IPS-NIHi11 (cell line): ENCODE data around the gene ZNRF3.

ENCODE experiments used
- DNase-seq: peaks from one replicate; pipeline ENCODE4 v3.0.0; 2012; ENCODE audit warnings: mixed read lengths, low spot score

ZNRF3 gene

DNA sequence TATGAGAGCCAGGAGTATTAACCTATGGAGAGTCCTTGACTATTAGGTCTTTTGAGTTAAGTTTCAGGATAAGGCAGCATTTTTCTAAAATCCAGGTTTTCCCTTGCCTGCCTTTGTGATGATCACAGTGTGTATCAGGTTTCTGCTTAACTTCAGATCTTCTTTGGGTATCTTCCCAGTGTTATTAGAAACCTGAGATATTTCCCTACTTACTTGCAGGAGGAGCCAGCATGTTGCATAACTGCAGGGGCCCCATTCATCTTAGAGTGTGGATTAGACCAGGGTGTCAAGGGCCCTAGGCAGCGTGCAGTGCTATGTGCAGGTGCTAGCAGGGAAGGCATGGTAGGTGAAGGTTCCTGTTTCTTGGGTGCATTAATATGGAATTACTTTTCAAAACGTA lies 69.5 kb downstream of the ZNRF3 start:
- DNase-seq = no peak

DNA sequence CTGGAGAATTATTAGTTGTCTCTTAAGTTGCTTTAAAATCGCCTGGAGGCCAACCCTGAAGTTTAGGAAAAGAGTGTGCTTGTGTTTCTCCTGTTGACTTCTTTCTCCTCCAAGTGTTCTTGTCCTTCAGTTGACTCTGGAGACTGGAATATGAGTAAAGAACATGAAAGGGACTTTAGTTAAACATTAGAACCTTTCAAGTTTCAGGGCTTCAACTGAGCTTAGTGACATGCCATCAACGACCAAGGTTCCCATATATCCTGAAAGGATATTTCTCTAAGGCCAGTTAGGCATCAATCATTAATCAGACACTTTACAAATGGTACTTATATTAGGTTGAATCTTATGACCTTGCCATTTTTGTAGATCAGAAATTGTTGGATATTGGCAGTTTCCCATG lies 70.0 kb downstream of the ZNRF3 start:
- DNase-seq = no peak

DNA sequence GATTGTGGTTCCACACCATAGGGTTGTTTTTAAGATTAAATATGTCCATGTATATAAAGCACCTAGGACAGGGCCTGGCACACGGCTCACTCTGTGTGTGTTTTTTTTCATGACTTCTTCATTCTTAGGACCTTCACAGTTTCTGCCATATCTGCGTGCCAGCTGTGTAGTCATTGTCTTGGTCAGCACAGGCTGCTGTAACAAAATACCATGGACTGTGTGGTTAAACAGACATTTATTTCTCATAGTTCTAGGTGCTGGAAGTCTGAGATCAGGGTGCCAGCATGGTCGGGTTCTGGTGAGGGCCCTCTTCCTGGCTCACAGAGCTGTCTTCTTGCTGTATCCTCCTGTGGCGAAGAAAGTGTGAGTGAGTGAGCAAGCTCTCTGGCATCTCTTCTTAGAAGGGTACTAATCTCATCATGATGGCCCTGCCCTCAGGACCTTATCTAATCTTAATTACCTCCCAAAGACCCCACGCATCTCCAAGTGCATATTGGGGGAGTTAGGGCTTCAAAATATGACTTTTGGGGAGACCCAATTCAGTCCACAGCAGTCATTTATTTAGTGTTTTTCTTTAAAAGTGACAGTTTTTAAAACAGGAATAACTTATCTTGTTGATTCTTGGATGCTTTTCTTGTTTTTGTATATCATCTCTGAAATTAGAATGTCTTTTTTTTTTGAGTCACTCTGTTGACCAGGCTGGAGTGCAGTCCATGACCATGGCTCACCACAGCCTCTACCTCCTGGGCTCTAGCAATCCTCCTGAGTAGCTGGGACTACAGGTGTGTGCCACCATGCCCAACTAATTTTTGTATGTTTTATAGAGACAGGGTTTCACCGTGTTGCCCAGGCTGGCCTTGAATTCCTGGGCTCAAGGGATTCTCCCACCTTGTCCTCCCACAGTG lies 70.9 kb downstream of the ZNRF3 start:
- no peak for DNase-seq

DNA sequence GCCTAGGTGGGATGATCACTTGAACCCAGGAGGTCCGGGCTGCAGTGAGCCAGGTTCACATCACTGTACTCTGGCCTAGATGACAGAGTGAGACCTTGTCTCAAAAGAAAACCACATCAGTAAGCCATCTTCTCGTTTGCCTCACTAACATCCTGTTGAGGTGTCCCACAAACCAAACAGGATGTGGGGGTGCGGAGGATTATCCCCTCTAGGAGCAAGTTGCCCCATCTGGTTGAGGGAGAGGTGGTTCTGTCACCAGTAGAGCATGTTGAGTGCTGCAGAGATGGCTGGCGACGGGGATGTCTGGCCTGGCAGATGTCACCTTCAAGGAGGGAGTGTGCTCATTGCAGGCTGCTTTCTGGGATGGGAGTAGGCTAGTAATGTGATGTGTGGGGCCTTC lies 72.4 kb downstream of the ZNRF3 start:
- no peak for DNase-seq

GRCh38 chr22:28956506-28956905 lies 73.1 kb downstream of the ZNRF3 start:
- DNase-seq = no peak

GRCh38 chr22:28958611-28959010 lies 75.2 kb downstream of the ZNRF3 start:
- no peak for DNase-seq

GRCh38 chr22:28962042-28962554 lies 78.7 kb downstream of the ZNRF3 start:
- no peak for DNase-seq

DNA sequence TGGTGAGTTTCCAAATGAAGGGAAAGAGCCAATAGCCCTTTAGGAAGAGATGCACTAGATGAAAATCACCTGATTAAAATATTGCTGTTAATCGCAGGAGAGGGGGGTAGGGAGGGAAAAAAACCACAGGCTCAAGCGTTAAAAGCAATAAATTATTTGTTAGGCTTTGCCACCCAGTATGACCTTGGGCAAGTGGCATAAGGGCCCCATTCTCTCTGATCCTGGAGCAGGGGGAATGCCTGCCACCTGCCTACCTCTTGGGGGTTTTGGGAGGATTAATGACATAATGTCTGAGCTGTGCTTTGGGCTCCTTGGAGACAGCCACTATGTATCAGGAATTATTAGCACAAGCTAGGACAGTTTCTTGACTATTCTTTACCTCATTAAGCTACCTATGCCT lies 80.0 kb downstream of the ZNRF3 start:
- DNase-seq = no peak

DNA sequence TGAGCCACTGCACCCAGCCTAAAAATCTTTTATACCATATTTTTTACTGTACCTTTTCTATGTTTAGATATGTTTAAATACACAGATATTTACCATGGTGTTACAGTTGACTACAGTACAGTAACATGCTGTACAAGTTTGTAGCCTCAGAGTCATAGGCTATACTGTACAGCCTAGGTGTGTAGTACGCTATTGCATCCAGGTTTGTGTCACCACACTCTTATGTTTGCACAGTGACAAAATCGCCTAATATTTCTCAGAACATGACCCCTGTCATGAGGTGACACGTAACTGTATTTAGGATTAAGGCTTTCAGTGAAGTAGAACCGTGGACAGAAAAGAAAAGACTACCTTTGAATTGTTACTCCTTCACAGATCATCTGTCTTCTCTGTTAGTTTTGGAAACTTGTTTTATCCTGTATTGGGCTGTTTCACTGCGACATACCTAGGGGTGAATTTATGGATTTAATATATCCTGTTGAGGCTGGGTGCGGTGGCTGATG lies 83.8 kb downstream of the ZNRF3 start:
- no peak for DNase-seq

- DNase-seq = no peak
Measured at GRCh38 chr22:28967969-28968368, 84.6 kb downstream of the ZNRF3 start.

DNA sequence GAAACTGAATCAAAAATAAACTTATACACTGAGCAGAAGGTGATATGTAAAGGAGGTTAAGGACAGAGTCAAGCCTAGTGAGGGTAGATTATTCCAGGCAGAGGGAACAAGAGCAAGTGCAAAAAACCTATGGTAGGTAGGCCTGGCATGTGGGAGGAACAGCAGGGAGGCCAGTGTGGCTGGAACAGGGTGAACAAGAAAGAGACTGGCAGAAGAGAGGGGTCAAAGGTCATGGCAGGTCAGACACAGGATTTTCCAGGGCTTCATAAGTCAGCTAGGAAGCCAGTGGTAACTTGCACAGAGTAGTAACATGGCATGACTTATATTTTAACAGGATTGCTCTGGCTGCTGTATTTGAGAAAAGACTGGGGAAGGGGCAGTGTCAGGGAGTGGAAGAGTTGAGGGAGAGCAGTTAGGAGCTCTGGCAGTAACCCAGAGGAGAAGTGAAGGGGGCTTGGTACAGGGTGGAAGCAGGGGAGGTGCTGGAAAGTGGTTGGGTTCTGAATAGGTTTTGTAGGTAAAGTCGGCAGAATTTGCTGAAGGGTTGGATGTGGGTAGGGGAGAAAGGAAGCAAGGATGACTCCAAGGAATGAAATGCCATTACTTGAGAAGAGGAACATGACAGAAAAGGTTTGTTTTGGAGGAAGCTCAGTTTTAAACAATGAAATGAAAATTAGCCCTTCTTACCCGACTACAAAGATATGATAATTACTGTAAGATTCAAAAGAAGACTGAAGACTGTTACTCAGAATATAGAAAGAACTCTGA lies 86.2 kb downstream of the ZNRF3 start:
- DNase-seq = no peak

DNA sequence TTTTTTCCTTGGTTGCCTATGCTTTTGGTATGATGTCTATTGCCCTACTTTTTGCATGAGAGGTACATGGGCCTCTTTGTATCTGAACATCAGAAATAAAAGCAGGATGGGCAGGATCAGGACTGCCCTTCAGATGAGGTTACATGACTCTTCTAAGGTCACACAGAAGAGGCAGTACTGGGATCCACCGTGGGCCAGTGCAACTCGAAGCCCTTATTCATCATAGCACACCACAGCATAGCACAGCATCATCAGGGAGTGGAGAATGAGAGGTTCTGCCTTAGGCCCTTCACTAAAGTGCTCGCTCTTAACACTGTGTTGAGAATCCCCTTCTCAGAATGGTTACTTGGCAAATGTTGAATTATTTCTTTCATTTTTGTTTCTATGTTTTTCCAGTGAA lies 90.0 kb downstream of the ZNRF3 start:
- no peak for DNase-seq

- DNase-seq = no peak
Measured at GRCh38 chr22:28977060-28977459, 93.7 kb downstream of the ZNRF3 start.

DNA sequence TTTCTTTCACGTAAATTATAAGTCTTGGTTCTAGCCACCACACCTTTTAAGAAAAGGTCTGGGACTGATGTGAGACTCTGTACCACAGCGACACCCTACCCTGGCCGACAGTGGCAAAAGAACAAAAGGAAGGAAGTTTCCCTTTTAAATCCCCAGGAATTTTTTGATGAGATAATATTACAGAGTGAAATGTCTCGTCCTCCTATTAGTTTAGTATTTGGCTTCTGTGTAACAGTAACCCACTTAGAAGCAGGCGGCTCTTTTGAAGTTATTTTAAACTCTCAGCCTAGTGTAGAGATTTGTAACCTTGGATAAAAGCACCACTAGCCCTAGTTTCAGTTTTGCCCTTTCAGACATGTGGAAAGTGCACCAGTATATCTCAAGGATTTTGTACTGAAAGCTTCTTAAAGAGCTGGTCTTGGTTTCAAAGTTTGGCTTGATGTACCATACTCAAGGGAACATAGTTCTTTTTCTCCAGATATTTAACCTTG lies 94.2 kb downstream of the ZNRF3 start:
- no peak for DNase-seq

GRCh38 chr22:28978158-28978557 lies 94.8 kb downstream of the ZNRF3 start:
- no peak for DNase-seq

DNA sequence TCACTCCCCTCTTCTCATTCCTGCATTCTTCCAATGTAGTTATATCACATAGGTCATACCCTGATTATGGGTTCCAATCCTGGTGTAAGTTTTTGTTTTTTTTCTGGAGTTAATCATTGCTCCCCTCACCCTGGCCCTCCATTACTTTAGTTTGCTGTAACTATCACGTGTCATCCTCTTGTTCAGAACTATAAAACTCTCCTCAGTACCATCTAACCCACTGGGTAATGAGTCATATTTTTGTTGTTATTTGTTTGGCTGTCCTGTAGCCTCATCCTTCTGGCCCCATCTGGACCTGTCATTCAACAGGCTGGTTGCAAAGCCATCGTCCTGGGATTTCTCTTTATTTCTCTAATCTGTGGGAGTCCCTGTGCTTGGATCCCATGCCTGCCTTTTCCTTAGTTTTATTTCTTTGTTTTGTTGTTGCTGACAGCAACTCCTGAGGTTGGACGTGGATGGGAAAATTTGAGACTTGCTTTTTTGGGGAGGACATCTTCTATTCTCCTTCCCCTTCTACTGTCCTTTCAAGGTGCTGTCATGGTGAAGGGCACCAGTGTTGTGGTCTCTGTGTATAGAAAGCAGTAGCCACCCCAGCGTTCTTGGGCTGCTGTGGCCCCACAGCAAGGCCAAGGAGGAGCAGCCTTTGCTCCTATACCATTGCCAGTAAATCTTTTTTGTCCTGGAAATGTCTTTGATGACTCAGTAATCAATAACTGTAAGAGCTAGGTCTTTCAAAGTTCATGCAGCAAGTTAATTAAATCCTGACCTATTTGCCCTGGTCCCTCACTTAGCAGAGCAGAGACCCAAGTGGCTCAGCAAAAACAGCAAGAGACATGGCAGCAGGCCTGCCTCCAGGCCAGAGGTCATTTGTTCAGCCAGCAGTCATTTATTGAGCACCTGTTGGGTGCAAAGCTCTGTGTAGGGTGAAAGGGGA lies 95.8 kb downstream of the ZNRF3 start:
- no peak for DNase-seq

- DNase-seq = no peak
Measured at GRCh38 chr22:28980326-28980725, 97.0 kb downstream of the ZNRF3 start.

DNA sequence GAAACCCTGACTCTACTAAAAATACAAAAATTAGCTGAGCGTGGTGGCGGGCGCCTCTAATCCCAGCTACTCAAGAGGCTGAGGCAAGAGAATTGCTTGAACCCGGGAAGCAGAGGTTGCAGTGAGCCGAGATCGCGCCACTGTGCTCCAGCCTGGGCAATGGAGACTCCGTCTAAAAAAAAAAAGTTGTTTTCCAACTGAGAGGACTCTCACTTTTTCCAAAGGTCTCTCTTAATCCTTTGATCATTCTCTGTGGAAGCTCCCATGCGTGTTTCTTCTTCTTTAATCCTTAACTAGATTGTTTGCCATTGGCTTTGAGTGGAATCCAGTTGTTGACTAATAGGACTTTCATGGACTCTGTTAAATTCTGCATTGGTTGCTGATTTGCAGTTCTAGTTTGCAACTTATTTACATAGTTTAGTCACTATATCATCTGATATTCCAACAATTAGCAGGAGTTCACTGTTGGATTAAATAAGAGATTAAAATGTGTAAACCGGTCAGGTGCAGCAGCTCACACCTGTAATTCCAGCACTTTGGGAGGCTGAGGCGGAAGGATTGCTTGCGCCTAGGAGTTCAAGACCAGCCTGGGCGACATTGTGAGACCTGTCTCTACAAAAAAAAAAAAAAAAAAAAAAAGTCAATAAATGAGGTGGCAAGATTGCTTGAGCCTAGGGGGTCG lies 98.6 kb downstream of the ZNRF3 start:
- DNase-seq = no peak

GRCh38 chr22:28983190-28983589 lies 99.8 kb downstream of the ZNRF3 start:
- no peak for DNase-seq

DNA sequence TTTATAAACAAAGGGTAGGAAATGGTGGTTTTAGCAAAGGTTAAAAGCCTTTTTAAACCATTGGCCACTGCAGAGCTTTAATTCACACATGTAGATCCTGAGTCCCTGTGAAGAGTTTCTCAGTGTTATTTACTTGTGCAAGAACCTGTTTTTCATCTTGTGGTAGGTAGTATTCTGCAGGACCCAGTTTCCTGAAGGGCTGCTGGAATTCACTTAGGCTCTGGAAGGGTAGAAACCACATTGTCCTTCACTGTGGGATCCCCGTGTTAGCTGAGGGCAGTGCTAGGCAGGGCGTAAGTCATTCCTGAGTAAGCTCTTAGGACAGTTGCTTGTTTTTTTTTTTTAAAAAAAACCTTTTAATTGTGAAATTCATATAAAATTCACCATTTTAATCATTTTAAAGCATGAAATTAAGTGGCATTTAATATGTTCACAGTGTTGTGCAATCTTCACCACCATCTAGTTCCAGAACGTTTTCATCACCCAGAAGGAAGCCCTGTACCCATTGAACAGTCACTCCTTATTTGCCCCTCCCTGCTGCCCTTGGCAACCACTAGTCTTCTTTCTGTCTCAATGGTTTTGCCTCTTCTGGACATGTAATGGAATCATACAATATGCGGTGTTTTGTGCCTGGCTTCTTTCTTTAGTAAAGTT lies 100.5 kb downstream of the ZNRF3 start:
- DNase-seq = no peak
